Measurements from ENCODE around the gene GPRASP2.

DNA sequence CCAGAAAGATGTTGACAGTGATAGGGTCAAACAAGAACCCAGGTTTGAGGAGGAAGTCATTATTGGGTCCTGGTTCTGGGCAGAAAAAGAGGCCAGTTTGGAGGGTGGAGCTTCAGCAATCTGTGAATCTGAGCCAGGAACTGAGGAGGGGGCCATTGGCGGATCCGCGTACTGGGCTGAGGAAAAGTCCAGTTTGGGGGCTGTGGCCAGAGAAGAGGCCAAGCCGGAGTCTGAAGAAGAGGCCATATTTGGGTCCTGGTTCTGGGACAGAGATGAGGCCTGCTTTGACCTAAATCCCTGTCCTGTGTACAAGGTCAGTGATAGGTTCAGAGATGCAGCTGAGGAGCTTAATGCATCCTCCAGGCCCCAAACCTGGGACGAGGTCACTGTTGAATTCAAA lies 3.7 kb downstream of the GPRASP2 start:
- no peak for TF ChIP-seq TAF1 (conservative IDR thresholded peaks at IDR 0.05)
- TF ChIP-seq SP1 (IDR thresholded peaks at IDR 0.05): no peak
- TF ChIP-seq, protein P1, sequence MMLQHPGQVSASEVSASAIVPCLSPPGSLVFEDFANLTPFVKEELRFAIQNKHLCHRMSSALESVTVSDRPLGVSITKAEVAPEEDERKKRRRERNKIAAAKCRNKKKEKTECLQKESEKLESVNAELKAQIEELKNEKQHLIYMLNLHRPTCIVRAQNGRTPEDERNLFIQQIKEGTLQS (IDR thresholded peaks at IDR 0.05): no peak
- TF ChIP-seq, protein P2, sequence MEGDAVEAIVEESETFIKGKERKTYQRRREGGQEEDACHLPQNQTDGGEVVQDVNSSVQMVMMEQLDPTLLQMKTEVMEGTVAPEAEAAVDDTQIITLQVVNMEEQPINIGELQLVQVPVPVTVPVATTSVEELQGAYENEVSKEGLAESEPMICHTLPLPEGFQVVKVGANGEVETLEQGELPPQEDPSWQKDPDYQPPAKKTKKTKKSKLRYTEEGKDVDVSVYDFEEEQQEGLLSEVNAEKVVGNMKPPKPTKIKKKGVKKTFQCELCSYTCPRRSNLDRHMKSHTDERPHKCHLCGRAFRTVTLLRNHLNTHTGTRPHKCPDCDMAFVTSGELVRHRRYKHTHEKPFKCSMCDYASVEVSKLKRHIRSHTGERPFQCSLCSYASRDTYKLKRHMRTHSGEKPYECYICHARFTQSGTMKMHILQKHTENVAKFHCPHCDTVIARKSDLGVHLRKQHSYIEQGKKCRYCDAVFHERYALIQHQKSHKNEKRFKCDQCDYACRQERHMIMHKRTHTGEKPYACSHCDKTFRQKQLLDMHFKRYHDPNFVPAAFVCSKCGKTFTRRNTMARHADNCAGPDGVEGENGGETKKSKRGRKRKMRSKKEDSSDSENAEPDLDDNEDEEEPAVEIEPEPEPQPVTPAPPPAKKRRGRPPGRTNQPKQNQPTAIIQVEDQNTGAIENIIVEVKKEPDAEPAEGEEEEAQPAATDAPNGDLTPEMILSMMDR (IDR thresholded peaks at IDR 0.05; ENCODE audit: low read depth, low read length, missing input control): no peak
- TF ChIP-seq, protein P3, sequence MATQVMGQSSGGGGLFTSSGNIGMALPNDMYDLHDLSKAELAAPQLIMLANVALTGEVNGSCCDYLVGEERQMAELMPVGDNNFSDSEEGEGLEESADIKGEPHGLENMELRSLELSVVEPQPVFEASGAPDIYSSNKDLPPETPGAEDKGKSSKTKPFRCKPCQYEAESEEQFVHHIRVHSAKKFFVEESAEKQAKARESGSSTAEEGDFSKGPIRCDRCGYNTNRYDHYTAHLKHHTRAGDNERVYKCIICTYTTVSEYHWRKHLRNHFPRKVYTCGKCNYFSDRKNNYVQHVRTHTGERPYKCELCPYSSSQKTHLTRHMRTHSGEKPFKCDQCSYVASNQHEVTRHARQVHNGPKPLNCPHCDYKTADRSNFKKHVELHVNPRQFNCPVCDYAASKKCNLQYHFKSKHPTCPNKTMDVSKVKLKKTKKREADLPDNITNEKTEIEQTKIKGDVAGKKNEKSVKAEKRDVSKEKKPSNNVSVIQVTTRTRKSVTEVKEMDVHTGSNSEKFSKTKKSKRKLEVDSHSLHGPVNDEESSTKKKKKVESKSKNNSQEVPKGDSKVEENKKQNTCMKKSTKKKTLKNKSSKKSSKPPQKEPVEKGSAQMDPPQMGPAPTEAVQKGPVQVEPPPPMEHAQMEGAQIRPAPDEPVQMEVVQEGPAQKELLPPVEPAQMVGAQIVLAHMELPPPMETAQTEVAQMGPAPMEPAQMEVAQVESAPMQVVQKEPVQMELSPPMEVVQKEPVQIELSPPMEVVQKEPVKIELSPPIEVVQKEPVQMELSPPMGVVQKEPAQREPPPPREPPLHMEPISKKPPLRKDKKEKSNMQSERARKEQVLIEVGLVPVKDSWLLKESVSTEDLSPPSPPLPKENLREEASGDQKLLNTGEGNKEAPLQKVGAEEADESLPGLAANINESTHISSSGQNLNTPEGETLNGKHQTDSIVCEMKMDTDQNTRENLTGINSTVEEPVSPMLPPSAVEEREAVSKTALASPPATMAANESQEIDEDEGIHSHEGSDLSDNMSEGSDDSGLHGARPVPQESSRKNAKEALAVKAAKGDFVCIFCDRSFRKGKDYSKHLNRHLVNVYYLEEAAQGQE (IDR thresholded peaks at IDR 0.05): no peak
